ENCODE measurements around the gene CD81. TPM values are rescaled to one million over a fixed set of nuclear protein-coding genes. Genes with fewer than 3 reads are reported as not detected.

Gene CD81
- total and polyA plus RNA-seq, 9 of the 15 experiments (the other 6 are each of a cell fraction or from before 2014, with no cell fraction given): 2.4 to 189 (median 61.7) TPM

- intact Hi-C loops (cut with micrococcal nuclease): no loop called here
- no peak for DNase-seq (ENCODE audit: extremely low read depth in 1 of 4, low spot score in 3 of 4)
- CTCF ChIA-PET (ENCODE audit: low intra/inter-chr PET ratio): no interaction called here
- POLR2A ChIA-PET: interaction anchor here (0.6 to 0.7 kb wide), 3 partner anchors 8 to 480 kb away, joined by 3 to 4 read pairs (median 3); no protein-coding TSS in a partner anchor
- H4K20me1 ChIP-seq (replicated peaks; ENCODE audit: control insufficient read depth, insufficient read depth, low read length): peaks cover 15% of the 10 kb centered on the region; the same call in 1 of the 2 replicates
- no peak for ATAC-seq
- no peak overlapping the region for H3K4me3 ChIP-seq
- no peaks in the 10 kb centered on the region for H3K9me3 ChIP-seq (replicated peaks; ENCODE audit: control insufficient read depth, insufficient read depth, low read depth, low read length)
- H3K36me3 ChIP-seq (ENCODE audit: control insufficient read depth, insufficient read depth, low read length): no peaks in the 10 kb centered on the region
- BruUV-seq (replicated peaks): no TSS peak
- no peaks in the 10 kb centered on the region for H3K79me2 ChIP-seq (ENCODE audit: control insufficient read depth, insufficient read depth, low read length)
- no peaks in the 10 kb centered on the region for H3K9me1 ChIP-seq (ENCODE audit: control insufficient read depth, insufficient read depth, low read length)
- in situ Hi-C loops (cut with MboI): no loop called here
- H3K4me1 ChIP-seq (replicated peaks in 1 of 2; ENCODE audit: control insufficient read depth in 2 of 2, insufficient read depth in 2 of 2, low read length in 2 of 2): peaks cover 0 to 79% of the 10 kb centered on the region in 2 experiments; a peak in 2 of 5 replicates
- H3K27ac ChIP-seq (ENCODE audit: extremely low read depth, low read depth, low read length): no peak overlapping the region
- H3K27me3 ChIP-seq (ENCODE audit: control insufficient read depth in 2 of 2, insufficient read depth in 2 of 2, low read length in 2 of 2): peaks cover 28 to 93% of the 10 kb centered on the region in 2 experiments; a peak in 4 of 5 replicates
- no peak overlapping the region; a peak in 1 of 4 replicates for H3K9ac ChIP-seq (ENCODE audit: insufficient read depth in 1 of 2, low read depth in 2 of 2, low read length in 2 of 2)
- TF ChIP-seq ZFP36 (IDR thresholded peaks at IDR 0.05; ENCODE audit: low read depth, low read length, partially characterized antibody): peak; percentile 37
- TF ChIP-seq, protein P1, sequence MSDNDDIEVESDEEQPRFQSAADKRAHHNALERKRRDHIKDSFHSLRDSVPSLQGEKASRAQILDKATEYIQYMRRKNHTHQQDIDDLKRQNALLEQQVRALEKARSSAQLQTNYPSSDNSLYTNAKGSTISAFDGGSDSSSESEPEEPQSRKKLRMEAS (CRISPR knock-in tag; IDR thresholded peaks at IDR 0.05): peak; percentile 55
- no peak for TF ChIP-seq XRCC5 (IDR thresholded peaks at IDR 0.05; ENCODE audit: low read depth, low read length)
- TF ChIP-seq, protein P2, sequence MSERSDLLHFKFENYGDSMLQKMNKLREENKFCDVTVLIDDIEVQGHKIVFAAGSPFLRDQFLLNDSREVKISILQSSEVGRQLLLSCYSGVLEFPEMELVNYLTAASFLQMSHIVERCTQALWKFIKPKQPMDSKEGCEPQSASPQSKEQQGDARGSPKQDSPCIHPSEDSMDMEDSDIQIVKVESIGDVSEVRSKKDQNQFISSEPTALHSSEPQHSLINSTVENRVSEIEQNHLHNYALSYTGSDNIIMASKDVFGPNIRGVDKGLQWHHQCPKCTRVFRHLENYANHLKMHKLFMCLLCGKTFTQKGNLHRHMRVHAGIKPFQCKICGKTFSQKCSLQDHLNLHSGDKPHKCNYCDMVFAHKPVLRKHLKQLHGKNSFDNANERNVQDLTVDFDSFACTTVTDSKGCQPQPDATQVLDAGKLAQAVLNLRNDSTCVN (CRISPR knock-in tag; IDR thresholded peaks at IDR 0.05): no peak
- no peak for TF ChIP-seq ZNF232 (CRISPR knock-in tag; IDR thresholded peaks at IDR 0.05)
- H3K4me2 ChIP-seq (ENCODE audit: insufficient read depth, low read length): no peak overlapping the region
- no peak overlapping the region for H2AFZ ChIP-seq (ENCODE audit: low read depth, low read length)
- no peak for FAIRE-seq
- 16% methylated on average over 25 of the region's 30 CpGs for WGBS (ENCODE audit: insufficient coverage, low coverage, missing lambda C conversion rate)
Measured at GRCh38 chr11:2411446-2412305, 34.6 kb downstream of the CD81 start.
